Endothelial cell (in vitro differentiated cells): ENCODE data around the gene RTN4. TPM values are rescaled to one million over a fixed set of nuclear protein-coding genes. Genes with fewer than 3 reads are reported as not detected.

ENCODE experiments used
- DNase-seq: peaks from one replicate; pipeline ENCODE4 v3.0.0; 2021; ENCODE audit warnings: low spot score
- H3K27ac Mint-ChIP-seq: one replicate; pipeline ENCODE4 v1.8.0; 2021; ENCODE audit warnings: mixed read lengths, inconsistent platforms; ENCODE audit not compliant: unreplicated experiment
- H3K27me3 Mint-ChIP-seq: one replicate; pipeline ENCODE4 v1.8.0; 2021; ENCODE audit warnings: mild to moderate bottlenecking, moderate library complexity, mixed read lengths, inconsistent platforms; ENCODE audit not compliant: unreplicated experiment
- H3K36me3 Mint-ChIP-seq: one replicate; pipeline ENCODE4 v1.8.0; 2021; ENCODE audit warnings: mild to moderate bottlenecking, low read depth, mixed read lengths, inconsistent platforms; ENCODE audit not compliant: unreplicated experiment
- H3K4me1 Mint-ChIP-seq: one replicate; pipeline ENCODE4 v1.8.0; 2021; ENCODE audit warnings: mild to moderate bottlenecking, mixed read lengths, inconsistent platforms; ENCODE audit not compliant: unreplicated experiment
- H3K4me3 Mint-ChIP-seq: one replicate; pipeline ENCODE4 v1.8.0; 2021; ENCODE audit warnings: mild to moderate bottlenecking, mixed read lengths, inconsistent platforms; ENCODE audit not compliant: unreplicated experiment
- H3K9me3 Mint-ChIP-seq: one replicate; pipeline ENCODE4 v1.8.0; 2021; ENCODE audit warnings: mixed read lengths, inconsistent platforms; ENCODE audit not compliant: unreplicated experiment
- CTCF ChIP-seq: fragments of 200-600 bp; sonication (generic); IDR thresholded peaks from one replicate; pipeline ENCODE4 v1.5.0; 2021; ENCODE audit warnings: antibody characterized with exemption; ENCODE audit not compliant: unreplicated experiment
- total RNA-seq: library from RNA; stranded (reverse); fragmentation: NEBNext Ultra II Directional; extraction: Animal tissue kit (Norgen Biotek cat#: 25700); gene quantifications from one replicate; pipeline ENCODE4 v1.2.1, GENCODE V29; 2021; ENCODE audit not compliant: unreplicated experiment

RTN4 gene
- total RNA-seq, 1 donor from 2014 or later: 264 TPM

GRCh38 chr2:54954158-54954557 lies 96.1 kb downstream of the RTN4 start:
- Mint-ChIP-seq H3K4me1 (peaks cover 7% of the 10 kb centered on the region), H3K27me3 (peaks cover 7% of the 10 kb centered on the region), H3K27ac (no peak overlapping the region), H3K36me3 (no peaks in the 10 kb centered on the region), H3K4me3 (no peak overlapping the region), H3K9me3 (no peaks in the 10 kb centered on the region)
- DNase-seq: no peak
- no peak for TF ChIP-seq CTCF

- H3K36me3 Mint-ChIP-seq: no peaks in the 10 kb centered on the region
- H3K4me1 Mint-ChIP-seq: peaks cover 7% of the 10 kb centered on the region
- no peak overlapping the region for H3K4me3 Mint-ChIP-seq
- no peak for TF ChIP-seq CTCF
- no peak overlapping the region for H3K27ac Mint-ChIP-seq
- DNase-seq: no peak
- H3K27me3 Mint-ChIP-seq: peaks cover 8% of the 10 kb centered on the region
- H3K9me3 Mint-ChIP-seq: no peaks in the 10 kb centered on the region
Observed at GRCh38 chr2:54952978-54953456, 97.2 kb downstream of the RTN4 start.

GRCh38 chr2:54952425-54952824 lies 97.8 kb downstream of the RTN4 start:
- Mint-ChIP-seq H3K27ac (no peak overlapping the region), H3K4me1 (peaks cover 10% of the 10 kb centered on the region), H3K4me3 (no peak overlapping the region), H3K36me3 (no peaks in the 10 kb centered on the region), H3K9me3 (no peaks in the 10 kb centered on the region), H3K27me3 (peaks cover 9% of the 10 kb centered on the region)
- TF ChIP-seq CTCF: no peak
- DNase-seq: no peak

GRCh38 chr2:54950811-54951210 lies 99.4 kb downstream of the RTN4 start:
- no peak overlapping the region for H3K4me3 Mint-ChIP-seq
- no peak overlapping the region for H3K27ac Mint-ChIP-seq
- TF ChIP-seq CTCF: no peak

GRCh38 chr2:54949431-54949830 lies 100.8 kb downstream of the RTN4 start:
- Mint-ChIP-seq H3K4me3 (no peak overlapping the region), H3K36me3 (peaks cover 10% of the 10 kb centered on the region), H3K9me3 (no peaks in the 10 kb centered on the region), H3K27ac (no peak overlapping the region), H3K4me1 (peaks cover 8% of the 10 kb centered on the region), H3K27me3 (peaks cover 22% of the 10 kb centered on the region)
- DNase-seq: no peak
- no peak for TF ChIP-seq CTCF

More at GRCh38 chr2:54950811-54951210, 99.4 kb downstream of the RTN4 start:
- no peak for DNase-seq
- peaks cover 16% of the 10 kb centered on the region for H3K27me3 Mint-ChIP-seq
- H3K36me3 Mint-ChIP-seq: peaks cover 7% of the 10 kb centered on the region
- H3K4me1 Mint-ChIP-seq: peaks cover 10% of the 10 kb centered on the region
- no peaks in the 10 kb centered on the region for H3K9me3 Mint-ChIP-seq
